Kidney tubule cell (primary cell): ENCODE data around the gene CFAP77.

ENCODE experiments used
- DNase-seq: peaks from one replicate; pipeline ENCODE4 v3.0.0-alpha.2; 2018; ENCODE audit warnings: low spot score

CFAP77 gene

DNA sequence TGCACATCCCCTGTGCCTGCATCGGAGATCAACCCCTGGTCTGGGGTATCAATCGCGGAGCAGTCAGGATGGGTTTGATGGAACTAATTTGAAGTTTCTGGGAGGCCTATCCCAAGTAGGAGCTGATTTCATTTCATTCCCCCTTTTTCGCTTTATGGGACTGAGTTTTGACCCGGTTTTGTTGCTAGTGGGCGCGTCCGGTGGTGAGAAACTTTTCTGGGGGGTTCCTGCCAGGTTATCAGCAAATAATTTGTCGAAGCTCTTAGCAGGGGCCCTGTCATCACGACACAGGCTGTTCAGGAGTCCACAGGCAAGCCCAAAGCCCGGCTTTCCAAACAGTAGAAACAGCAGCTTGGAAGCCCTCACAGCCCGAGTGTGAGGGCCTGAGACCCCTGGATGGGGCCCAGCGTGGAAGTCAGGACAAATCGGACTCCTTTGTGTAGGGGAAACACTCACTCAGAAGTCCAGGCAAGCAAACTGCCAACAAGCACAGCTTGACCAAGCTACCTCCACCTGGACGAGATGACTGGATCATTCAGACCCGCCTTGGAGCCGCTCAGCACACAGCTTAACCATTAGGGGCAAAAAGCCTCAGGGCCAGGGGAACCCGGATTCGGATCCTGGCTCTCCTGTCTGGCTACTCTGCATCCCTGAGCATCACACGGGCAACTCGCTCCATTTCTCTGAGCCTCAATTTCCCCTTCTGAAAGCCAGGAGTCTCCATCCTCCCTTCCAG lies 108.0 kb downstream of the CFAP77 start:
- no peak for DNase-seq

DNA sequence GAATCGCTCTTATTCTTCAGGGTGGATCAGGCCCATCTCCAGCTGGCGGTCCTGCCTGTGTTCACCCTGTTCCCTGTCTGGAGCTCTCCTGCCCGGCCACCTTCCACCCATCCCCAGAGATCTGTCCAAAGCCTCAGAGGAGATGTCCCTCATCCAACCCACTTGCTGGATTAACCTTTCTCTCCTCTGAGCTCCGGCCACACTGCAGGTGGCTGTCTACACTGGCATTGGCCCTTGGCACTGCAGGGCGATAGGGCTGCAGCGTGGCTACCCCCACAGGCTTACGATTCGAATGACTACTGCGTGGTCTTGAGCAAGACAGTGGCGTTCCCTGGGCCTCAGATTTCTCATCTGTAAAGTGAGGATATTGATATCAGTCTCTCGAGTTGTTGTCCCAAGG lies 108.6 kb downstream of the CFAP77 start:
- DNase-seq: no peak

DNA sequence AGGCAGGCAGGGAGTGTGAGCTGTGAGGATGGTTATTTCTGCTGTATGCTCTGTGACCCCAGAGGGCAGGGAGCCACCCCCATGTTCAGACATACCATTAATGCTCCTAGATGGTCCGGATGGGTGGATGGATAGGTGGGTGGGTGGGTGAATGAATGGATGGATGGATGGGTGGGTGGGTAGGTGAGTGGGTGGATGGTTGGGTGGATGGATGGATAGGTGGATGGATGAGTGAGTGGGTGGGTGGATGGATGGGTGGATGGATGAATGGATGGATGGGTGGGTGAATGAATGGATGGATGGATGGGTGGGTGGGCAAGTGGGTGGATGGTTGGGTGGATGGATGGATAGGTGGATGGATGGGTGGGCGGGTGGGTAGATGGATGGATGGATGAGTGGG lies 109.0 kb downstream of the CFAP77 start:
- DNase-seq: no peak

DNA sequence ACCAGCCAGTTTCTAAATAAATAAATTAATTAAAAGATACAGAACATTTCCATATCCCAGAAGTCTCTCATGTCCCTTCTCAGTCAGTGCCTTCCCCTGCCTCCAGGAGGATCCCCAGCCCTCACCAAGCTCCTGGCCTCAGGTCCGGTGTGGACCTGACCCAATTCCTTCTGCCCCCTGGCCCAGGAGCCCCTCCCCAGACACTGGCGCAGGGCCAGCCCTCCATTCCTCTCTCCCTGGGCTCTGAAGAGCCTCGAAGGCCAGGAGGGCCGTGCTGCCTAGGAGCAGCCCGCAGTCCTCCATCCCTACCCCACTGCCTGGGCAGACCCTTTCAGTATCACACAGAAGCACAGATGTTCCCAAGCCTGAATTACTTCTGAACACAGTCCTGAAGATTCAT lies 110.6 kb downstream of the CFAP77 start:
- no peak for DNase-seq

DNA sequence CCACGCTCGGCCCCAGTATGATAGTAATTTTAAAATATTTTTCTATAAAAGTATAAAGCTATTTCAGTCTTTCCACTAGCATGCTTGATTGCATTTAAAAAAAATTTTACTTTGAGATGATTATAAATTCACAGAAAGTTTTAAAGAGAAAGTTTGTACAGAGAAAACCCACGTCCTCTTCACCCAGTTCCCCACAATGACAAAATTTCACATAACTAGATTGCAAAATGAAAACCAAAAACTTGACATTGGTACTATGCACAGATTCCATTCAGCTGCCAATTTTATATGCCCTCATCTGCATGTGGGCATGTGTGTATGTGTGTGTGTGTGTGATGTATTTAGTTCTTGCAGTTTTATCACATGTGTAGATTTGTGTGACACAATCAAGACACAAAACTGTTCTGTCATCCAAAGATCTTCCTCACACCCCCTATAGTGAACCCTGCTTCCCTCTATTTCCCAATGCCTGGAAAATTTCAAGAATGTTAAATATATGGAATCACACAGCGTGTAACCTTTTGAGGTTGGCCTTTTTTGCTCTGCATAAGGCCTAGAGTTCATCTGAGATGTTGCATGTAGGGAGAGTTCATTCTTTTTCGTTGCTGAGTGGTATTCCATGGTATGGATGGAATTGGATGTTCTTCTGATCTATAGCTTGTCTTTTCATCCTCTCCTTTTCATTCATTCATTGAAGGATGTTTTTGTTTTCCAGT lies 115.5 kb downstream of the CFAP77 start:
- DNase-seq: no peak

DNA sequence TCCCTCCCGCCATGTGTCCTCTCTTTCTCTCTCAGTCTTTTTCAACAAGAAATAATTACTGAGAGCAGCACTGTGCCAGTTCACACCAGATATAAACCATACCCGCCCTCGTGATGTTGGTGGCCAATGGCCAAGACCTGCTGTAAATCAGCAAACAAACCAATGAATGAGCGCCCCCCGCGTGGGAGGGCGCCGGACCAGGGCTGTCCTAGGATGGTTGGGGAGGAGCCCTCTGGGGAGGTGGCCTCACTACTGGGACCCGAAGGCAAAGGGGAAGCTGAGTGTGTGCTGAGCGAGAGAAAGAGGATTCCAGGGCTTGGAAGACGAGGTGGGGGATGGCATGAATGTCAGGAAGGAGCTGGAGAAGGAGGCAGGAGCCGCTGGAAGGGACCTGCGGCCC lies 121.2 kb downstream of the CFAP77 start:
- DNase-seq: no peak

DNA sequence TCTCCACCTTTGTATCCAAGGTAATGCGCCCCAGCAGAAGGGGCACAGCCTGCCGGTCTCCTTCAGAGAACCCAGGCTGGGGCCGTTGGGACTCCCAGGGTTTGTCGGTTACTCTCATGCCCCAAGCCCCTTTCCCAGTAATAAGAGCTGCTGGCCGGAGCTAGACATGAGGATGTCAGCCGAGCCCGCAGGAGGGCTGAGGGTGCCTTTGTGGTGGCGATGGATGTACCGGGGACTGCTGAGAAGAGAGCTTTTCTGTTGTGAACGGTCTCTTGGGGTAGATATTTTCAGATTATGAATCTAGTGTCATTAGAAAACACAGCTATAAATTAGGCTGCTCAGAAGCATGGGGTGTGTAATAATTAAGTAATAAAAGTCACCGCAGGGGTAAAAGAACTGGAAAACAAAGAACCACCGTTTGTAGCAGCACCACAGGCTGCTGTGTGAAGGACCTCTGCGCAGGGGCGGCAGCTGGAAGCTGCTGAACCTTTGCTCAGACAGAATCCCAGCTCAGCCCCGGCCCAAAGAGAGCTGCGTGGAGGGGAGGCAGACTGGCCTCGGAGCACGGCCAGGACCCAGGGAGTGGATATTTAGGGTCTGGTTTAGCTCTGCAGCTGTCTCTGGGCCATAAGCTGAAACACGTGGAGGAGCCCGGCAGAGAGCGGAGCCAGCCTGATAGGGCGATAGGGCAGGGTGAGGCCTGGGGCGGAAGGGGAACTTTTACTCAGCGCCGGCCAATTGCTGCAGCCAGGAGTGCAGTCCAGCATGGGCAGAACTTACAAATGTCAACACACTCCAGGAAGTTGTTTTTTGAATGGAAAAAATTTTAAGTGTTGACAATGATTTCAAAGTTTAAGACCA lies 121.9 kb downstream of the CFAP77 start:
- no peak for DNase-seq

GRCh38 chr9:132534832-132535231 lies 124.8 kb downstream of the CFAP77 start:
- DNase-seq: no peak

GRCh38 chr9:132536124-132536523 lies 126.1 kb downstream of the CFAP77 start:
- no peak for DNase-seq

DNA sequence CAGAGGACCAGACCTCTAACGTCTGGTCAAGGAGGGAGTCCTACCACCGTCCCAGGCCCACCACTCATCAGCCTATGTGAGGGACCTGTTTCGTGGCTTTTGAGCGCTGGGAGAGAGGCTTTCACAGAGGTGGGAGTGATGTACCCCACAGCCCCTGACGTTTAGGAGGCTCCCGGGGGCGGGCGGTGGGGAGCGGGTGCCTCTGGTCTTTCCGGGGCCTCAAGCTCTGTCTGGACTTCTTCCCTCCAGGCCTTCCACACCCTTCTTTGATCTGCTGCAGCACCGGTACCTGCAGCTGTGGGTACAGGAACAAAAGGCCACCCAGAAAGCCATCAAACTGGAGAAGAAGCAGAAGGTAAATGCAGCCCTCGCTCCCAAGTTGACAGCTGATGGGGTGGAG lies 127.3 kb downstream of the CFAP77 start:
- no peak for DNase-seq

- DNase-seq: peak; percentile 90
Measured at GRCh38 chr9:132538071-132538470, 128.1 kb downstream of the CFAP77 start.

- DNase-seq: no peak
Measured at GRCh38 chr9:132539096-132539495, 129.1 kb downstream of the CFAP77 start.

GRCh38 chr9:132541051-132541450 lies 131.0 kb downstream of the CFAP77 start:
- no peak for DNase-seq

GRCh38 chr9:132541870-132542830 lies 132.1 kb downstream of the CFAP77 start:
- no peak for DNase-seq

DNA sequence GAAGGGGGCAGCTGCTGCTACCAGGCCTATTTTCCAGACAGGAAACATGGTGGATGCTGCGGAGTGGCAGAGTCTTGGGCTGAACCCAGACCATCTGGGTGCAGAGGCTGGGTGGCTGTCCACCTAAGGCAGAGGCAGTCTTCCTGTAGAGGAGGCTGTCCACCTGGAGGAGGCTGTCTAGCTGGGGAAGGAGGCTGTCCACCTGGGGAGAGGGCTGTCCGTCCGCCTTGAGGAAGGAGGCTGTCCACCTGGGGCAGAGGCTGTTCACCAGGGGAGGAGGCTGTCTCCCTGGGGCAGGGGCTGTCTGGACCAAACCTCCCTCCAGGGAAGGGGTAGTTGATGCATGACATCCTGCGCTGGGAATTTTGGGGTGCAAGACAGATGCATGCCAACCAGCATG lies 133.2 kb downstream of the CFAP77 start:
- no peak for DNase-seq

GRCh38 chr9:132543960-132544359 lies 133.9 kb downstream of the CFAP77 start:
- DNase-seq: no peak

- no peak for DNase-seq
Measured at GRCh38 chr9:132545578-132545977, 135.6 kb downstream of the CFAP77 start.

GRCh38 chr9:132546148-132547051 lies 136.4 kb downstream of the CFAP77 start:
- DNase-seq: peak; percentile 5

DNA sequence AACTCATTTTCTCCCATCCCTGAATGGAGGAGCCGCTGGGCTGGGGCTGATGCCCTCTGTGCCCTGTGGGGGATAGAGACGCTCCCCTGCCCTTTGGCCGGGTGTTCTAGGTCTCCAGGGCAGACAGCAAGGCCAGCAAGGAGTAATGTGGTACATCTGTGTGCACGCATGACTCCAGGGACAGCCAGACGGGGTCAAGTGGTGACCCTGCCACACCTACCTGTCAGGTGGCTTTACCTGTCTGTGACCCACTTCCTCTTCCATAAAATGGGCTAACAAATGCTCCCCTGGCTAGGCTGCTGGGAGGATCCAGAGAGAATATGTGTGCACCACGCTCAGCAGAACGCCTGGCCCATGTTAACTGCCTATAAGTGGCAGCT lies 137.0 kb downstream of the CFAP77 start:
- no peak for DNase-seq

DNA sequence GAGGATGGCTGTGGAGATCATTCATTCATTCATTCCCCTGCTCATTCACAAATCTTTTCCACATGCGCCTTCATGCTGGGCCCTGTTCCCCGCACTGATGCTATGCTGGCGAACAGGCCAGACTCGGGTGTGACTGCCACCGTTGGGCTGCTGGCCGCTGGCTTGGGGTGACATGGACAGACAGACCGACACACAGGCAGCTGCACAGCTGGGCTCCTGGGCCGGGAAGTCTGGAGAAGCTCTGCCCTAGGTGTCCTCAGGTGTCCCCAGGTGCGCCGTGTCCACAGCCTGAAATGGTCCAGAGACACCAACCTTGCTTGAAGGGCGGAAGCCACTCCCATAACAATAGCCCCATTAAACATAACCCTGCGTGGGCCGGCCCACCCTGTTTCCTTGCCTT lies 137.4 kb downstream of the CFAP77 start:
- no peak for DNase-seq
